DMS53 treated with DMSO at 0.1 percent for 48 hours (cell line): ENCODE measurements around the gene STPG2.

Source experiments
- DNase-seq: peaks from one replicate; lab custom pipeline; 2025; ENCODE audit not compliant: unreplicated experiment; lab: John Stamatoyannopoulos, UW

STPG2 gene

GRCh38 chr4:98143001-98143899 lies at the start of gene STPG2:
Gene STPG2, minus strand, starts transcription at chr4:98143476.
- peak; percentile 86 for DNase-seq

GRCh38 chr4:98185279-98185678 lies 42.0 kb upstream of the STPG2 start:
- DNase-seq, result no peak

- DNase-seq, result no peak
Observed at GRCh38 chr4:98181809-98182208, 38.5 kb upstream of the STPG2 start.

GRCh38 chr4:98179951-98180350 lies 36.7 kb upstream of the STPG2 start:
- no peak for DNase-seq

DNA sequence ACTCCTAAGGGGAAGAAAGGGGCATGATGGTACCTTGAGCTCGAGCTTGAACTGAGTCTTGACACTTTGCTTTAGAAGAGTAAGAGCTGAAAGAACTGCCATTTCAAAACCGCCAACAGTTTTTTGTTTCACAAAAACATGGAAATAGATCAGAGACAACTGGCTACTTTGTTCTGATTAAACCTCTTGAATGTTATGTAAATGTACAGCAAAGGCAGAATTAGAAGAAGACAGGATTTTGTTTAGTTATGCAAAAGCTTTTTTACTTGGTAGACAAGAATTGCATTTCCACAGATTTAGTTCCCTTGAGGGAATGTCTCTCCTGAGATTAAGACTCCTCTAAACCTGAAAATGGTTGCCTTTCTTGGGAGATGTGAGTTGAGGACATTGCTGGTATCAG lies 33.3 kb upstream of the STPG2 start:
- no peak for DNase-seq

- no peak for DNase-seq
Observed at GRCh38 chr4:98170035-98170434, 26.8 kb upstream of the STPG2 start.

DNA sequence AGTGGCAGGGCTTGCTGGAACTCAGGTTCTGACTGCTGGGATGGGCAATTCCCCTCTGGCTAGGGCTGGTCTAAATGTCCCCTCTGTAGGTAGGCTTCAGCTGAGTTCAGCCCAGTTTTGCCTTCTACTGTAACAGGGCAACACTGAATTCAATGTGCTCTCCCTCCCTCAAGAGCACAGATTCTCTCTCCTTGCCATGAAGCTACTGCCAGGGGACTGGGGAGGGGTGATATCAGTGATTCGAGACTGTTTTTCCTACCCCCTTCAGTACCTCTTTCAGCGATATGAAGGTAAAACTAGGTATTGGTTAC lies 23.4 kb upstream of the STPG2 start:
- no peak for DNase-seq

GRCh38 chr4:98166025-98166730 lies 22.9 kb upstream of the STPG2 start:
- no peak for DNase-seq

DNA sequence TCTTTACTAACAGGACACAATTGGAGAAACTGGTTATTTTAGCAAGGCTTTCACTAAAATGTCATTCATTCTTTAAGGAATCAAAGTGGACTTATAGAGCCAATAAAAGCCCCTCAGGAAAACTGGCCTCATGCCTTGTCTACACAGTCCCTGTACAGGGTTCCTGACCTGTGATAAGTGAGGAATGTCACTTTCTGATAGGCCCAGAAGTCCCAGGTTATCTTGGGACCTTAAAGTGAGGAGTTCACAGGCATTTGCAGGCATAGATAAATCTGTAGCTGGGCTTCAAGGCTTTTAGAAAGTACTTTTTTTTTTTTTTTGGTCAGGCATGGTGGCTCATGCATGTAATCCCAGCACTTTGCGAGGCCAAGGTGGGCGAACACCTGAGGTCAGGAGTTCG lies 19.4 kb upstream of the STPG2 start:
- DNase-seq, result no peak

GRCh38 chr4:98151145-98151924 lies 8.1 kb upstream of the STPG2 start:
- DNase-seq, result no peak

DNA sequence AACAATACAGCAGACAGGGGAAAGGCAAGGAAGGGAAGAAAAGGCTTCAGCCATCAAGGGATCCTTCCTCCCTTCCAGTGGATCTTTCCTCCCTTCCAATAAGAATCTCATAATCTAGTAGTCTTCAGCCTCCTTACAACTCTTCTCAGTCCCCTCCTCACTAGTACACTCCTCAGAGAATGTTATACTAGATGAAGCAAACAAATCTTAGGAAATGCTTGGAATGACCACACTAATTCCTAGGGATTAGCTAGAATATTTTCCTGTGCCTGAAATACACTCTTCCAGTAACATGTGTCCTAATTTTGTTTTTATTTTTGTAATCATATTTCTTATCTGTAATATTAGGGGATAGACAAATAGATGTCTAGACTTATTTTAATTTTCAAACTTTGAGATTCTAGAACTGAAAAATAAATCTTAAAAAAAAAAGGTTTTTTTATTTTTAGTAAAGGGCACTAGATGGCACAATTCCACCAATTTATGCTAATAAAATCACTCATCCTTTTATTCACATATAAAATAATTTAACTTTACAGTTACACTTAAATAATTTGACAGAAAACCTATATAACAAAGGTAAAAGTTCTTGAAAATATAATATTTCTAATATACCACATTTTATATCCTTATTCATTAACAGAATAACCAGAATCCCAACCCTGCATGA lies 7.0 kb upstream of the STPG2 start:
- DNase-seq, result peak; percentile 2

GRCh38 chr4:98148856-98149255 lies 5.6 kb upstream of the STPG2 start:
- peak; percentile 55 for DNase-seq

GRCh38 chr4:98126141-98126540 lies 17.1 kb downstream of the STPG2 start:
- no peak for DNase-seq

GRCh38 chr4:98125585-98125984 lies 17.7 kb downstream of the STPG2 start:
- DNase-seq, result no peak

- no peak for DNase-seq
Observed at GRCh38 chr4:98117363-98117762, 25.9 kb downstream of the STPG2 start.

DNA sequence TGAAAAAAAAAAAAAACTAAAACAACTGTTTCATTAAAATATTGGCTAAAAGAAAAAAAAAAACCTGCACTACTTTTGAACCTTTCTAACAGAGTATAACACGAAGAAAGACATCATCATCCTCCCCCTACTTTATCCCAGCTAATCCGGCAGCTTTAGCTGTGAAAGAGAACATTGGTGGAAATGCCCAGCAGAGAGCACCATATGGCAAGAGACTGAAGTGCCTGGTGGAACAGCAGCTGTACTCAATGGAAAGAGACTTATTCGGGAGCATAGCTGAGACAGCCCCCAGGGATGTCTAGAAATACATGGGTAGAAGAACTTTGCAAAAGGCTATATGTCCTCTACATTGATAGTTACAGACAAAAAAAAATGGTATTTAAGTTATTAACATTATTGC lies 30.3 kb downstream of the STPG2 start:
- peak; percentile 22 for DNase-seq

GRCh38 chr4:98110929-98111328 lies 32.3 kb downstream of the STPG2 start:
- DNase-seq, result no peak

- DNase-seq, result no peak
Observed at GRCh38 chr4:98110214-98110613, 33.1 kb downstream of the STPG2 start.

DNA sequence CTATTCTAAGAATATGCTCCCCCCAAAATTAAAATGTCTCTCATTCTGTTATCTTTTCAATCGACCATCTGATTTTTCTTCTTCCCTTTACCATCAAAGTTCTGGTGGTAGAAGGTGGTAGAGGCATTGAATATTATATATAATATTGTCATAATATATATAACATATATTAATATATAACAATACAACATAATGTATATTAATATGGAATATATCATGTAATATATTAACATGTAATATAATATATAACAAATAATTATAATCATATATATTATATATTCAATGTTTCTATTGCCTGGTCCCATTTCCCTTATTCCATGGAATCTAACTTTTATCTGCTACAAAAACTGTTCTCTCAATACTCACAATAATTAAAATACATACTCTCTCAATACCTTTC lies 40.6 kb downstream of the STPG2 start:
- no peak for DNase-seq

DNA sequence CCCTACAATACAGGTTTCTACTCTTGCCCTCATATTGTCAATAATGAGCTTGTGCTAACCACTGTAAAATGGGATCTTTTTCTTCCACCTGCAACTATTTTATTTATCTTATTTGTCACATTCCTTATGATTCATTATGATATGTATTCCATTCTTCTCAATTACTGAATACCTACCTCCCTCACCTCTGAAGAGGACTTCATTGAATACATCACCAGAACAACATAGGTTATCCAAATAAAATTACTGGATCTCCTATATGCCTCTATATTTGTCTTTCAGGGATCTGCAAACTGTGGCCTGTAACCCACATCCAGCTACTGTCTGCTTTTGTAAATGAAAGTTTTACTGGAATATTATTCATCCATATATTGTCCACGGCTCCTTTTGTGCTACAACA lies 41.3 kb downstream of the STPG2 start:
- DNase-seq, result no peak

- DNase-seq, result no peak
Observed at GRCh38 chr4:98098764-98099163, 44.5 kb downstream of the STPG2 start.
